UCSD-AML1 (cell line): ENCODE measurements around the gene FFAR1.
"Not testable (repeated sequence)": the region's sequence is repeated elsewhere in the genome, so short reads cannot be mapped to it uniquely, and the experiment has no call there.

Source experiments
- DNase-seq: peaks from one replicate; lab custom pipeline; 2025; ENCODE audit not compliant: unreplicated experiment; lab: John Stamatoyannopoulos, UW

Gene FFAR1

GRCh38 chr19:35359395-35359794 lies 11.7 kb downstream of the FFAR1 start:
- not testable (repeated sequence) for DNase-seq

GRCh38 chr19:35360081-35360480 lies 12.4 kb downstream of the FFAR1 start:
- not testable (repeated sequence) for DNase-seq

- DNase-seq = no peak
Measured at GRCh38 chr19:35360880-35361420, 13.2 kb downstream of the FFAR1 start.

- no peak for DNase-seq
Measured at GRCh38 chr19:35362261-35363000, 14.7 kb downstream of the FFAR1 start.

- DNase-seq = no peak
Measured at GRCh38 chr19:35363001-35363590, 15.4 kb downstream of the FFAR1 start.

- no peak for DNase-seq
Measured at GRCh38 chr19:35363711-35364425, 16.2 kb downstream of the FFAR1 start.

GRCh38 chr19:35365303-35365702 lies 17.6 kb downstream of the FFAR1 start:
- DNase-seq = no peak

GRCh38 chr19:35368378-35368777 lies 20.7 kb downstream of the FFAR1 start:
- no peak for DNase-seq

- DNase-seq = no peak
Measured at GRCh38 chr19:35369522-35369921, 21.8 kb downstream of the FFAR1 start.

GRCh38 chr19:35370722-35371121 lies 23.0 kb downstream of the FFAR1 start, which contains the start of gene GPR42:
TSS of gene GPR42 (plus strand) at chr19:35371068. CDS start at chr19:35371360, 292 bp downstream.
- no peak for DNase-seq

GRCh38 chr19:35373492-35373891 lies 25.8 kb downstream of the FFAR1 start:
- DNase-seq = no peak

GRCh38 chr19:35374031-35374430 lies 26.3 kb downstream of the FFAR1 start:
- not testable (repeated sequence) for DNase-seq

- DNase-seq = no peak
Measured at GRCh38 chr19:35375505-35376307, 28.0 kb downstream of the FFAR1 start.

GRCh38 chr19:35377656-35378055 lies 30.0 kb downstream of the FFAR1 start:
- DNase-seq = no peak

GRCh38 chr19:35378356-35378755 lies 30.7 kb downstream of the FFAR1 start:
- no peak for DNase-seq

GRCh38 chr19:35379545-35379944 lies 31.8 kb downstream of the FFAR1 start:
- not testable (repeated sequence) for DNase-seq

GRCh38 chr19:35379992-35380391 lies 32.3 kb downstream of the FFAR1 start:
- DNase-seq = no peak

GRCh38 chr19:35380450-35381124 lies 32.9 kb downstream of the FFAR1 start:
- no peak for DNase-seq

GRCh38 chr19:35381318-35381717 lies 33.6 kb downstream of the FFAR1 start:
- no peak for DNase-seq

GRCh38 chr19:35381926-35382325 lies 34.2 kb downstream of the FFAR1 start:
- DNase-seq = no peak
